Thoracic aorta (tissue), 2 donors: Measurements from ENCODE around the gene NBEAL2. TPM values are rescaled to one million over a fixed set of nuclear protein-coding genes. Genes with fewer than 3 reads are reported as not detected.

Experiments
- ATAC-seq: fragments of 150-250 bp; one replicate; pipeline ENCODE4 v1.8.0; 2017; ENCODE audit warnings: low read depth; ENCODE audit not compliant: insufficient number of reproducible peaks, low FRiP score
- DNase-seq: peaks from one replicate; pipeline ENCODE4 v3.0.0-alpha.2; 2020; ENCODE audit warnings: low spot score
- H3K27ac ChIP-seq, 2 donors: fragments of 200-600 bp; sonication (generic); 1 replicate in 1 of 2; 2 replicates in 1 of 2; pipeline ENCODE4 v1.5.1; 2016; ENCODE audit warnings: mild to moderate bottlenecking in 2 of 2, moderate library complexity in 2 of 2
- H3K27me3 ChIP-seq: fragments of 200-600 bp; sonication (generic); replicated peaks from 2 replicates; pipeline ENCODE4 v1.6.0; 2016; ENCODE audit warnings: mild to moderate bottlenecking; ENCODE audit not compliant: insufficient read depth
- H3K36me3 ChIP-seq: fragments of 200-600 bp; sonication (generic); one replicate; pipeline ENCODE4 v1.5.1; 2016
- H3K4me1 ChIP-seq, 2 donors: fragments of 200-600 bp; sonication (generic); 1 replicate in 1 of 2; 2 replicates in 1 of 2; pipeline versions ENCODE4 v1.5.1 to v1.6.0; 2016; ENCODE audit warnings: low read depth in 2 of 2, mild to moderate bottlenecking in 1 of 2; ENCODE audit not compliant: control insufficient read depth in 1 of 2
- H3K4me3 ChIP-seq: fragments of 200-600 bp; sonication (generic); 2 replicates; pipeline ENCODE4 v1.5.1; 2016; ENCODE audit warnings: mild to moderate bottlenecking
- H3K9me3 ChIP-seq: fragments of 200-600 bp; sonication (generic); 2 replicates; pipeline ENCODE4 v1.5.1; 2016
- total RNA-seq, 2 donors: library from RNA; depleted of rRNA; stranded (reverse); fragments of >200 nt; gene quantifications; one replicate each; pipeline versions ENCODE4 v1.1.0 to v1.2.3, GENCODE V29; 2016
- TF ChIP-seq, protein P1 (sequence below): fragments of 200-600 bp; sonication (generic); IDR thresholded peaks from one replicate; pipeline ENCODE4 v1.5.1; 2019; ENCODE audit warnings: antibody characterized with exemption

Gene NBEAL2
- total RNA-seq, 2 donors from 2014 or later = 39.7 to 48.7 TPM

DNA sequence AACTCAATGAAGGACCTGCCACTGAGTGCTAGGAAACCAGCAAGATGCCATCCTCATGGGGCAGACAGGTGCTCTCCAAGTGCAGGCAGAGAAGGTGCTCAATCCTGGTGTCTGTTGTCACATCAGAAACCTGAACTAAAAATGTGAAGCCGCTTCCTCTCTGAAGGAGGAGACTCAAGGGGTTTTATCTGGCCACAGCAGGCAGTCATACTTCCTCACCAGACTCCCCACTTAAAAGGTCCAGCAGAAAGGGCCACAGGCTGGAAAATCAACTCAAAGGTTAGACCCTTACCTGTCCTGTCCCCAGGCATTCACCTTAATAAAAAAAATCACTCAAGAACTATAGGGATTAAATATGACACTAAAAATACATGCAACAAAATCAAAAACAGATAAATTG lies 7.7 kb upstream of the NBEAL2 start:
- peaks cover 48 to 75% of the 10 kb centered on the region in 2 donors for H3K4me1 ChIP-seq
- ATAC-seq = no peak

DNA sequence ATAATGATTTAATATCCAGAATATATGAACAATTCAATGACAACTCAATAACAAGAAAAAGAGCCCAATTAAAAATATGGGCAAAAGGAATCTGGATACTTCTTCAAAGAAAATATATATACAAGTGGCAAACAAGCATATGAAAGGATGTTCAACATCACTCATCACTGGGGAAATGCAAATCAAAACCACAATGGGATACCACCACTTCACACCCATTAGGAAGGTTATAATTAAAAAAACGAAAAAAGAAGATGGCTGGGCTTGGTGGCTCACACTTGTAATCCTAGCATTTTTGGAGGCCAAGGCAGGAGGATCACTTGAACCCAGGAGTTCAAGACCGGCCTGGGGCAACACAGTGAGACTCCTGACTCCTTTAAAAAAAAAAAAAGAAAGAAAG lies 7.1 kb upstream of the NBEAL2 start:
- H3K4me1 ChIP-seq = peaks cover 50 to 73% of the 10 kb centered on the region in 2 donors
- no peaks in the 10 kb centered on the region for H3K9me3 ChIP-seq
- H3K36me3 ChIP-seq = no peaks in the 10 kb centered on the region
- H3K4me3 ChIP-seq = no peak overlapping the region
- TF ChIP-seq, protein P1, sequence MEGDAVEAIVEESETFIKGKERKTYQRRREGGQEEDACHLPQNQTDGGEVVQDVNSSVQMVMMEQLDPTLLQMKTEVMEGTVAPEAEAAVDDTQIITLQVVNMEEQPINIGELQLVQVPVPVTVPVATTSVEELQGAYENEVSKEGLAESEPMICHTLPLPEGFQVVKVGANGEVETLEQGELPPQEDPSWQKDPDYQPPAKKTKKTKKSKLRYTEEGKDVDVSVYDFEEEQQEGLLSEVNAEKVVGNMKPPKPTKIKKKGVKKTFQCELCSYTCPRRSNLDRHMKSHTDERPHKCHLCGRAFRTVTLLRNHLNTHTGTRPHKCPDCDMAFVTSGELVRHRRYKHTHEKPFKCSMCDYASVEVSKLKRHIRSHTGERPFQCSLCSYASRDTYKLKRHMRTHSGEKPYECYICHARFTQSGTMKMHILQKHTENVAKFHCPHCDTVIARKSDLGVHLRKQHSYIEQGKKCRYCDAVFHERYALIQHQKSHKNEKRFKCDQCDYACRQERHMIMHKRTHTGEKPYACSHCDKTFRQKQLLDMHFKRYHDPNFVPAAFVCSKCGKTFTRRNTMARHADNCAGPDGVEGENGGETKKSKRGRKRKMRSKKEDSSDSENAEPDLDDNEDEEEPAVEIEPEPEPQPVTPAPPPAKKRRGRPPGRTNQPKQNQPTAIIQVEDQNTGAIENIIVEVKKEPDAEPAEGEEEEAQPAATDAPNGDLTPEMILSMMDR = no peak
- ATAC-seq = no peak
- H3K27ac ChIP-seq = no peak overlapping the region
- H3K27me3 ChIP-seq = no peaks in the 10 kb centered on the region
- DNase-seq = no peak

More for the DNA sequence above, 7.7 kb upstream of the NBEAL2 start:
- H3K4me3 ChIP-seq = no peak overlapping the region
- H3K9me3 ChIP-seq = no peaks in the 10 kb centered on the region
- no peak overlapping the region for H3K27ac ChIP-seq
- TF ChIP-seq, protein P1 = no peak
- no peaks in the 10 kb centered on the region for H3K36me3 ChIP-seq
- H3K27me3 ChIP-seq = no peaks in the 10 kb centered on the region
- DNase-seq = no peak

DNA sequence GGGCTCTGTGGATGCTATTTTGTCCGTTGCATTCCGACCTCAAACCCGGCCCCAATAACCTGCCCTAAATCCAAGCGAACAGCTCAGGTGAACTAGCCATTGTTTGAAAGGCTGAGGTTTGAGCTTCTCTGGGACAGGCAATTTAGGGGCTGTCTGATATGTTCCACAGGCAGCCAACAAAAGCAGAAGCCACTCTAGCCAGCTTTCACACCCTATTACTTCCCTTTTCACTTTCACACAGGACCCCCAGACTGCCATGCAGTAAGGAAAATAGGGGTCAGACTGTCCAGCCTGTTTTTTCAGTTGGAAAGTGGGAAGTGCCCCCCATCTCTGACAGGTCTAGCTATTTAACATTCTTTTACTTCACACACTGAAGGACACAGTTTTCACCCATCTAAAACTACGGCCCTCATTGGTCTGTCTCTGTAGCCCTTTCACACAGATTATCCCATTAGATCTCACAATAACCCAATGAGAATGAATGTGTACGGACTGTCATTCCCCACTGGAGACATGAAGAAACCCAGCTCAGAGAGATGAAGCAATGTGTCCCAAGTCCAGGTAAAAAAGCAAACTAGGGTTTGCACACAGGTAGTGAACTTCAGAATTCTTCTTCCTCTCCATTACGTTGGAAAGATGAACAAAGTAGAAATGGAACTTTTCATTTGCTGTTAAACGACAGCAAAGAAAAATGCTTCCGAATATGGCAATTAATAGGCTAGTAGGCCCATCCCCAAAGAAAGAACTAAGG lies 4.9 kb upstream of the NBEAL2 start:
- no peak for ATAC-seq
- H3K27me3 ChIP-seq = no peaks in the 10 kb centered on the region
- H3K4me1 ChIP-seq = peaks cover 44 to 72% of the 10 kb centered on the region in 2 donors
- DNase-seq = no peak
- TF ChIP-seq, protein P1 = no peak
- H3K4me3 ChIP-seq = peak overlapping the region; percentile 99
- H3K36me3 ChIP-seq = no peaks in the 10 kb centered on the region
- H3K27ac ChIP-seq = no peak overlapping the region
- H3K9me3 ChIP-seq = no peaks in the 10 kb centered on the region

DNA sequence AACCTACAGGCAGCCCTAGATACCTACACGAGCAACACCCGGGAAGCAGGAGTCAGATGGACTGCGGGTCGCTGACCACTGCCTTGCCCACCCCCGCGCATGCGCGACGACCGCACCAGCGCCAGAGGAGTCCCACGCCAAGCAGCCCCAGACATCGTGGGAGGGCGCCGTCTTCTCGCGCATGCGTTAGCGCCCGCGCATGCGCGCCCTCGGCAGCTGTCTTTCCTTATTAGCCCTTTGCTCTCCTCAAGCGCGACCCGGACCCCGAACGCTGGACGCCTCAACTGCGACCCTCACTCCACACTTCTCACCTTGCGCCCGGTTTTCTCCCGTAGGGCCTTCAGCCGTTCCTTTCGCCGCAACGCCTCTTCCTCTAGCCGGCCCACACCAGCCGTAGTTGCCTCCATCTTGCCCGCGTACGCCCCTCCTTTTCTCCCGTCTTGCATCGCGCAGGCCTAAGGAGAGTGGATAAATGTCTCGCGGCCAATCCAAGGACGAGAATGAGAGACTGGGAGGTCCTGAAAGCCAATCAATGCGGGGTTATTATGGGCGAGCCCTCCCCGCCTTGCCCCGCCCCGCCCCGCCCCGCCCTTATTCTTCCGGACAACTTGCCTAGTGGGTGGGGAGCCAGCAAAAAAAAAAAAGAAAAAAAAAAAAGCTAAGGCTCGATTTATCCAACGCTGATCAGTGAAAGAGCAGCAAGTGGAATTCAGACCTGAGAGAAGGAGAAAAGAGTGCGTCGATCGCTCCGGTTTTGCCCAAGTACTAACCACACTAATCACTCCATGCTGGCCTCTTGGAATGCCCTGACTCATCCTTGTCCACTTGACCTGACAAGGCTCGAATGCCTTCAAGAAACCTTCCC lies 2.9 kb upstream of the NBEAL2 start, which contains the start of gene CCDC12:
Gene CCDC12, minus strand, starts transcription at position 420 of the 865 bp plus-strand sequence. Its CDS starts 13 bp downstream, at position 407.
- no peaks in the 10 kb centered on the region for H3K9me3 ChIP-seq
- TF ChIP-seq, protein P1 = no peak
- H3K4me3 ChIP-seq = peak within 1 kb of the TSS; percentile 99
- no peaks in the 10 kb centered on the region for H3K27me3 ChIP-seq
- DNase-seq (peak; percentile 98), ATAC-seq (peak; percentile 96)
- no peaks in the 10 kb centered on the region for H3K36me3 ChIP-seq
- H3K4me1 ChIP-seq = peaks cover 37 to 62% of the 10 kb centered on the region in 2 donors
- peak within 1 kb of the TSS; percentile 84 to 93 for H3K27ac ChIP-seq

DNA sequence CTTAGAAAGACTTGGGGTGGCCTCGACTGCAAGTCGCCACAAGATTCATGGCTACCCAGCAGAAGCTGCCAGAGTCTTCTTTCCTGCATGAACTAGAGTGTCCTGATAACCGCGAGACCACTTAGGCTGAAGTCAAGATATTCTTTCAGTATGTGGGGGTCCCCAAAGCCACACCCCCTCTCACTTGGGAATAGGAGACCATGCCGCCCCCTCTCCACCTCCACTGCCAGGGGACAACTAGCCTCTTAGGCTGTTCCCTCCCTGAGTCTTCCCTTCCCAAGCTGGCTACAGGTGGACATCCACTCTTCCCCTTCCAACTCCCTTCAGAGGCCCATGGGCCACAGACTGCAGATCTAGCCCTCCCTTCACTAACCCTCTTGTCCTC lies 1.7 kb upstream of the NBEAL2 start:
- ATAC-seq (no peak), DNase-seq (no peak)
- Histone ChIP-seq H3K27me3 (no peaks in the 10 kb centered on the region), H3K4me1 (peaks cover 32 to 55% of the 10 kb centered on the region in 2 donors), H3K4me3 (no peak overlapping the region), H3K9me3 (no peaks in the 10 kb centered on the region), H3K36me3 (no peaks in the 10 kb centered on the region), H3K27ac (peak overlapping the region in 1 of 2 donors; percentile 81)
- TF ChIP-seq, protein P1 = no peak
